GM13976 (cell line): ENCODE data around the gene NOVA1.

ENCODE experiments used
- DNase-seq: peaks from one replicate; pipeline ENCODE4 v3.0.0; 2012; ENCODE audit warnings: low spot score
- CTCF ChIP-seq: IDR thresholded peaks from 2 replicates; pipeline ENCODE4 v1.5.1; 2012; ENCODE audit warnings: borderline replicate concordance, mild to moderate bottlenecking; ENCODE audit not compliant: insufficient read depth; ENCODE audit errors: extremely low read depth, missing control alignments, control extremely low read depth
- in situ Hi-C: fragments of 300-500 bp; cut with MboI; formaldehyde crosslinking; loops from one replicate; pipeline ENCODE4 v1.12.0; 2022; ENCODE audit warnings: low sequenced_read_pairs, mixed read lengths, inconsistent platforms; ENCODE audit not compliant: unreplicated experiment

The NOVA1 gene

GRCh38 chr14:26611259-26611658 is 13.4 kb upstream of the NOVA1 start:
- no peak for DNase-seq
- TF ChIP-seq CTCF = no peak
- in situ Hi-C loops = no loop called here

- TF ChIP-seq CTCF = no peak
- no peak for DNase-seq
- in situ Hi-C loops = no loop called here
Observed at GRCh38 chr14:26606729-26607312, 9.0 kb upstream of the NOVA1 start.

GRCh38 chr14:26605602-26606001 is 7.8 kb upstream of the NOVA1 start:
- DNase-seq = no peak
- no peak for TF ChIP-seq CTCF
- in situ Hi-C loops = no loop called here

GRCh38 chr14:26602902-26603301 is 5.1 kb upstream of the NOVA1 start:
- no peak for TF ChIP-seq CTCF
- in situ Hi-C loops = no loop called here
- DNase-seq = no peak

- in situ Hi-C loops = no loop called here
- no peak for DNase-seq
- no peak for TF ChIP-seq CTCF
Observed at GRCh38 chr14:26601856-26602255, 4.0 kb upstream of the NOVA1 start.

- no peak for DNase-seq
- no peak for TF ChIP-seq CTCF
- in situ Hi-C loops = no loop called here
Observed at GRCh38 chr14:26599291-26599690, 1.5 kb upstream of the NOVA1 start.
